Measurements from ENCODE around the gene SYN1.
A peak's percentile ranks its signal among the peaks of the same experiment; 100 is the strongest.
"Not testable (repeated sequence)": the region's sequence is repeated elsewhere in the genome, so short reads cannot be mapped to it uniquely, and the experiment has no call there.

SYN1 gene

GRCh38 chrX:47619486-47620302 lies at the start of gene SYN1:
TSS of gene SYN1 (minus strand) at chrX:47619857. CDS start at chrX:47619728, 129 bp downstream.
- peak; percentile 21 to 26 for DNase-seq

GRCh38 chrX:47665797-47666196 lies 46.1 kb upstream of the SYN1 start:
- not testable (repeated sequence) for DNase-seq

GRCh38 chrX:47664737-47665136 lies 45.1 kb upstream of the SYN1 start:
- no peak for DNase-seq

GRCh38 chrX:47662144-47662657 lies 42.5 kb upstream of the SYN1 start:
- peak in 1 of 2 donors; percentile 69 for DNase-seq

- DNase-seq: no peak
These were observed 41.9 kb upstream of the SYN1 start for GRCh38 chrX:47661539-47661938.

- no peak for DNase-seq
These were observed 39.7 kb upstream of the SYN1 start for GRCh38 chrX:47659421-47659726.

GRCh38 chrX:47658684-47659420 lies 39.2 kb upstream of the SYN1 start, which contains the start of gene UXT:
TSS of gene UXT (minus strand) at chrX:47659180. CDS start at chrX:47658927, 253 bp downstream.
- DNase-seq: peak; percentile 78 to 88

- DNase-seq: no peak
These were observed 38.6 kb upstream of the SYN1 start for GRCh38 chrX:47658301-47658683.

GRCh38 chrX:47651043-47651905 lies 31.6 kb upstream of the SYN1 start:
- DNase-seq: no peak

- peak; percentile 68 to 82 for DNase-seq
These were observed 30.7 kb upstream of the SYN1 start, which contains the start of gene ELK1 for GRCh38 chrX:47650164-47651042. TSS of gene ELK1 (minus strand) at chrX:47650563. CDS start at chrX:47641441, 9,122 bp downstream.

- no peak for DNase-seq
These were observed 30.1 kb upstream of the SYN1 start for GRCh38 chrX:47649781-47650163.

GRCh38 chrX:47649271-47649670 lies 29.6 kb upstream of the SYN1 start:
- no peak for DNase-seq

- DNase-seq: no peak
These were observed 28.7 kb upstream of the SYN1 start for GRCh38 chrX:47648376-47648775.

GRCh38 chrX:47646636-47647035 lies 27.0 kb upstream of the SYN1 start:
- DNase-seq: no peak

- DNase-seq: no peak
These were observed 25.9 kb upstream of the SYN1 start for GRCh38 chrX:47645530-47645929.

- no peak for DNase-seq
These were observed 25.0 kb upstream of the SYN1 start for GRCh38 chrX:47644557-47645091.

- no peak for DNase-seq
These were observed 24.3 kb upstream of the SYN1 start for GRCh38 chrX:47643926-47644325.

GRCh38 chrX:47638816-47639215 lies 19.2 kb upstream of the SYN1 start:
- no peak for DNase-seq

GRCh38 chrX:47637546-47638195 lies 18.0 kb upstream of the SYN1 start:
- DNase-seq: peak; percentile 25 to 61

GRCh38 chrX:47634871-47635575 lies 15.4 kb upstream of the SYN1 start:
- DNase-seq: no peak
